Naive thymus-derived CD8-positive, alpha-beta T cell (primary cell): ENCODE results near the gene COL23A1. TPM values are rescaled to one million over a fixed set of nuclear protein-coding genes. Genes with fewer than 3 reads are reported as not detected.
A peak's percentile ranks its signal among the peaks of the same experiment; 100 is the strongest.
"Not testable (repeated sequence)": the region's sequence is repeated elsewhere in the genome, so short reads cannot be mapped to it uniquely, and the experiment has no call there.

Experiments used
- ATAC-seq, 2 donors: fragments of 150-1000 bp; cut with Tn5 transposase in 1 of 2; sonication (Bioruptor Pico), chemical (Tn5 transposase) in 1 of 2; 1 replicate in 1 of 2; 2 replicates in 1 of 2; pipeline ENCODE4 v1.10.0; 2021; ENCODE audit warnings: mild to moderate bottlenecking in 2 of 2, moderate library complexity in 2 of 2
- POLR2A ChIA-PET: fragments of 350-600 bp; sonication (Branson Sonifier 250); formaldehyde crosslinking; loops from one replicate; lab custom pipeline; 2021; ENCODE audit warnings: antibody characterized with exemption; lab: Charles Lee
- DNase-seq, 10 donors: peaks; one replicate each; pipeline versions ENCODE4 v3.0.0 to v3.0.0-alpha.2; 2020 to 2022
- H3K27ac Mint-ChIP-seq, 10 donors: one replicate each; pipeline ENCODE4 v1.8.0; 2020 to 2022; ENCODE audit warnings: mild to moderate bottlenecking in 10 of 10, mixed read lengths in 10 of 10, moderate library complexity in 4 of 10, inconsistent platforms in 1 of 10
- H3K27me3 Mint-ChIP-seq, 5 donors: one replicate each; pipeline ENCODE4 v1.8.0; 2021 to 2022; ENCODE audit warnings: mixed read lengths in 5 of 5
- H3K36me3 Mint-ChIP-seq, 3 donors: one replicate each; pipeline ENCODE4 v1.8.0; 2020 to 2022; ENCODE audit warnings: mixed read lengths in 3 of 3, mild to moderate bottlenecking in 2 of 3, inconsistent platforms in 1 of 3
- H3K4me1 Mint-ChIP-seq, 4 donors: one replicate each; pipeline ENCODE4 v1.8.0; 2021 to 2022; ENCODE audit warnings: mixed read lengths in 4 of 4
- H3K4me3 Mint-ChIP-seq, 10 donors: one replicate each; pipeline ENCODE4 v1.8.0; 2020 to 2022; ENCODE audit warnings: mild to moderate bottlenecking in 10 of 10, mixed read lengths in 10 of 10, moderate library complexity in 6 of 10, inconsistent platforms in 1 of 10
- H3K9me3 Mint-ChIP-seq, 9 donors: one replicate each; pipeline ENCODE4 v1.8.0; 2020 to 2022; ENCODE audit warnings: mixed read lengths in 9 of 9, mild to moderate bottlenecking in 3 of 9, inconsistent platforms in 1 of 9, moderate library complexity in 1 of 9
- polyA plus RNA-seq, 3 donors: library from polyadenylated mRNA; unstranded; fragments of 300-500 nt; fragmentation: Illumina TruSeq; gene quantifications; one replicate each; pipeline ENCODE4 v1.2.3, GENCODE V29; 2021
- total RNA-seq, 8 experiments: library from RNA in 2 of 8; stranded (reverse) in 2 of 8; gene quantifications; one replicate each; pipeline ENCODE4 v1.2.3 and lab custom pipeline; 2021 to 2026

Gene COL23A1
- total and polyA plus RNA-seq, 5 experiments from 2014 or later, result 0.10 to 0.51 (median 0.16) TPM; not detected in 2

GRCh38 chr5:178201927-178202235 is 388.3 kb downstream of the COL23A1 start:
- Mint-ChIP-seq H3K27ac (peak overlapping the region in 2 of 10 donors; percentile 35 to 47), H3K4me1 (peaks cover 14 to 21% (median 17%) of the 10 kb centered on the region in 4 donors), H3K4me3 (peak overlapping the region in 8 of 10 donors; percentile 3 to 47 (median 26)), H3K27me3 (peaks cover 0 to 3% (median 0%) of the 10 kb centered on the region in 5 donors), H3K9me3 (peaks cover 0 to 2% (median 0%) of the 10 kb centered on the region in 9 donors), H3K36me3 (peaks cover 4 to 15% (median 4%) of the 10 kb centered on the region in 3 donors)
- DNase-seq (no peak), ATAC-seq (no peak)
- POLR2A ChIA-PET, result interaction anchor here (2.2 kb wide), 1 partner anchor 31 kb away, joined by 6 read pairs; the partner anchor contains the start of gene PHYKPL

DNA sequence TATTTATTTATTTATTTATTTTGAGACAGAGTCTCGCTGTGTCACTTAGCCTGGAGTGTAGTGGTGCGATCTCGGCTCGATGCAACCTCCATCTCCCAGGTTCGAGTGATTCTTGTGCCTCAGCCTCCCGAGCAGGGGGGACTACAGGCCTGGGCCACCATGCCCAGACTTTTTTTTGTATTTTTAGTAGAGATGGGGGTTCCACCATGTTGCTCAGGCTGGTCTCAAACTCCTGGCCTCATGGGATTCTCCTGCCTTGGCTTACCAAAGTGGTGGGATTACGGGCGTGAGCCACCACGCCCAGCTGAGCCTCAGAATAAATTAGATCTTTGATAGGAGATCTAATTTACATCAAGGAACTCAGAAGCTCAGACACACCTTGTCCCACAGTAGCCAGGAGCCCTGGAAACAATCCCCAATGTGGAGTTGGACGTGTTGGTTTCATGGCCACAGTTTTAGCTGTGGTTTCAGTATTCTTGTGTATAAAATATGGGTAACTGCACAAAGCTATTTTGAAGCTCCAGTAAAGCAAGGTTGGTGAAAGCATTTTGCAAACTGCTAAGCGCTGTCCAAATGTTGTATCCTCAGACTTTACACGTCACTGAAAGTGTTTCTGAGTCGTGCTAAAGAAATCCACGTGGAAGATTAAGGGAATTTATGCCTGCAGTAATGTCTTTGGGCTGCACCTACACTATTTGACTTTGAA is 388.8 kb downstream of the COL23A1 start:
- Mint-ChIP-seq H3K9me3 (peaks cover 0 to 2% (median 0%) of the 10 kb centered on the region in 9 donors), H3K27me3 (peaks cover 0 to 3% (median 0%) of the 10 kb centered on the region in 5 donors), H3K4me3 (peak overlapping the region in 4 of 10 donors; percentile 26 to 42 (median 28)), H3K36me3 (peaks cover 3 to 10% (median 4%) of the 10 kb centered on the region in 3 donors), H3K27ac (peak overlapping the region in 1 of 10 donors; percentile 35), H3K4me1 (peaks cover 11 to 16% (median 12%) of the 10 kb centered on the region in 4 donors)
- DNase-seq (no peak), ATAC-seq (no peak)
- POLR2A ChIA-PET, result interaction anchor here (2.2 kb wide), 1 partner anchor 31 kb away, joined by 6 read pairs; the partner anchor contains the start of gene PHYKPL

- POLR2A ChIA-PET, result no interaction called here
- ATAC-seq (no peak), DNase-seq (no peak)
- Mint-ChIP-seq H3K27ac (peak overlapping the region in 1 of 10 donors; percentile 59), H3K4me3 (no peak overlapping the region), H3K36me3 (peaks cover 0 to 4% (median 2%) of the 10 kb centered on the region in 3 donors), H3K9me3 (peaks cover 0 to 2% (median 0%) of the 10 kb centered on the region in 9 donors), H3K4me1 (peaks cover 2 to 6% (median 4%) of the 10 kb centered on the region in 4 donors), H3K27me3 (peaks cover 0 to 3% (median 0%) of the 10 kb centered on the region in 5 donors)
Observed at GRCh38 chr5:178199581-178200434, 390.4 kb downstream of the COL23A1 start.

GRCh38 chr5:178198706-178199105 is 391.5 kb downstream of the COL23A1 start:
- ATAC-seq (no peak), DNase-seq (no peak)
- Mint-ChIP-seq H3K4me1 (peaks cover 0 to 11% (median 9%) of the 10 kb centered on the region in 4 donors), H3K27me3 (no peaks in the 10 kb centered on the region), H3K9me3 (no peaks in the 10 kb centered on the region), H3K4me3 (no peak overlapping the region), H3K27ac (no peak overlapping the region), H3K36me3 (no peaks in the 10 kb centered on the region)
- POLR2A ChIA-PET, result interaction anchor here (0.7 kb wide), 1 partner anchor 16 kb away, joined by 3 read pairs; no protein-coding TSS in a partner anchor

DNA sequence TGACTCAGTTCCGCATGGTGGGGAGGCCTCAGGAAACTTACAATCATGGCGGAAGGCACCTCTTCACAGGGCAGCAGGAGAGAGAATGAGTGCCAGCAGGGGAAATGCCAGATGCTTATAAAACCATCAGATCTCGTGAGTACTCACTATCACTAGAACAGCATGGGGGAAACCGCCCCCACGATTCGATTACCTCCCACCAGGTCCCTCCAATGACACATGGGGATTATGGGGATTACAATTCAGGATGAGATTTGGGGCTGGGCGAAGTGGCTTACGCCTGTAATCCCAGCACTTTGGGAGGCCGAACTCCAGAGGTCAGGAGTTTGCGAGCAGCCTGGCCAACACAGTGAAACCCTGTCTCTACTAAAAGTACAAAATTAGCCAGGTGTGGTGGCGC is 392.0 kb downstream of the COL23A1 start:
- ATAC-seq, H3K36me3 Mint-ChIP-seq, H3K27me3 Mint-ChIP-seq, H3K27ac Mint-ChIP-seq, H3K4me3 Mint-ChIP-seq, H3K9me3 Mint-ChIP-seq, DNase-seq: not testable (repeated sequence)
- H3K4me1 Mint-ChIP-seq, result peaks cover 4 to 16% (median 14%) of the 10 kb centered on the region in 4 donors
- POLR2A ChIA-PET, result interaction anchor here (0.7 kb wide), 1 partner anchor 16 kb away, joined by 3 read pairs; no protein-coding TSS in a partner anchor

GRCh38 chr5:178196986-178197385 is 393.2 kb downstream of the COL23A1 start:
- Mint-ChIP-seq H3K9me3 (peaks cover 0 to 2% (median 0%) of the 10 kb centered on the region in 9 donors), H3K27me3 (peaks cover 0 to 9% (median 3%) of the 10 kb centered on the region in 5 donors), H3K36me3 (peaks cover 0 to 2% (median 0%) of the 10 kb centered on the region in 3 donors), H3K27ac (no peak overlapping the region), H3K4me3 (no peak overlapping the region), H3K4me1 (peaks cover 6 to 21% (median 17%) of the 10 kb centered on the region in 4 donors)
- POLR2A ChIA-PET, result no interaction called here
- DNase-seq (no peak), ATAC-seq (no peak)

DNA sequence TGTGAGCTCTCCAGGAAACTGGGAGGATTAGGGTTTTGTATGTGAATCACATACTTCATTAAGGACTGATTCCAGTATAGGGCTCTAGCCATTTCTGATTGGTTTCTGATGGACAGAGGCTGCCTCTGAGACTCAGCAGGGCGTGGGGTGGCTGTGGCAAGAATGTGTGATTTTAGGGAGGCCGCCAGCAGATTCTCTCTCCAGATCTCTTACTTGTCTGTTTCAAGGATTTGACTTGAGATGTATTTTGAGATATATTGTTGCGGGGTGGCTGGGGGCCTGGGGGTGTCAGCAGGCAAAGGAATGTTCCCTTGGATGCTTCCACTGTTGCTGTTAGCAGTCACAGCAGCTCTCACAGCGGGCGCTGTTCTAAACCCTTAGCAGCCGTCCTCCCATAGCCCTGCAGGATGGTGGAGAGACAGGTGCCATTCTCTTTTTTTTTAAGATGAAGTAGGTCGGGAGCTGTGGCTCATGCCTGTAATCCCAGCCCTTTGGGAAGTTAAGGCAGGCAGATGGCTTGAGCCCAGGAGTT is 393.8 kb downstream of the COL23A1 start:
- Mint-ChIP-seq H3K4me1 (peaks cover 6 to 21% (median 17%) of the 10 kb centered on the region in 4 donors), H3K36me3 (peaks cover 0 to 2% (median 0%) of the 10 kb centered on the region in 3 donors), H3K27ac (no peak overlapping the region), H3K9me3 (peaks cover 0 to 2% (median 0%) of the 10 kb centered on the region in 9 donors), H3K27me3 (peaks cover 0 to 9% (median 3%) of the 10 kb centered on the region in 5 donors), H3K4me3 (no peak overlapping the region)
- ATAC-seq, result no peak
- POLR2A ChIA-PET, result interaction anchor here (1.8 kb wide), 1 partner anchor 8 kb away, joined by 9 read pairs; the partner anchor contains the start of gene HNRNPAB
- DNase-seq, result no peak

- ATAC-seq, result no peak
- Mint-ChIP-seq H3K4me3 (no peak overlapping the region), H3K27ac (peak overlapping the region in 1 of 10 donors; percentile 36), H3K4me1 (peaks cover 6 to 21% (median 17%) of the 10 kb centered on the region in 4 donors), H3K36me3 (peaks cover 0 to 2% (median 0%) of the 10 kb centered on the region in 3 donors), H3K27me3 (peaks cover 0 to 9% (median 4%) of the 10 kb centered on the region in 5 donors), H3K9me3 (peaks cover 0 to 2% (median 0%) of the 10 kb centered on the region in 9 donors)
- no peak for DNase-seq
- POLR2A ChIA-PET, result no interaction called here
Observed at GRCh38 chr5:178194026-178194425, 396.2 kb downstream of the COL23A1 start.

GRCh38 chr5:178193251-178193809 is 396.9 kb downstream of the COL23A1 start:
- Mint-ChIP-seq H3K27ac (peak overlapping the region in 4 of 10 donors; percentile 57 to 81 (median 66)), H3K36me3 (peaks cover 0 to 2% (median 0%) of the 10 kb centered on the region in 3 donors), H3K4me1 (peaks cover 7 to 21% (median 17%) of the 10 kb centered on the region in 4 donors), H3K27me3 (peaks cover 7 to 10% (median 9%) of the 10 kb centered on the region in 5 donors), H3K9me3 (peaks cover 0 to 2% (median 0%) of the 10 kb centered on the region in 9 donors), H3K4me3 (peak overlapping the region in 4 of 10 donors; percentile 23 to 78 (median 56))
- ATAC-seq (no peak), DNase-seq (no peak)
- POLR2A ChIA-PET, result interaction anchor here (0.7 kb wide), 1 partner anchor 103 kb away, joined by 8 read pairs; no protein-coding TSS in a partner anchor

- POLR2A ChIA-PET, result interaction anchor here (0.5 to 0.7 kb wide), 2 partner anchors 102 to 247 kb away, joined by 4 to 8 read pairs; no protein-coding TSS in a partner anchor
- H3K27ac Mint-ChIP-seq, result no peak overlapping the region
- H3K4me3 Mint-ChIP-seq, result no peak overlapping the region
Observed at GRCh38 chr5:178192787-178193186, 397.4 kb downstream of the COL23A1 start.

DNA sequence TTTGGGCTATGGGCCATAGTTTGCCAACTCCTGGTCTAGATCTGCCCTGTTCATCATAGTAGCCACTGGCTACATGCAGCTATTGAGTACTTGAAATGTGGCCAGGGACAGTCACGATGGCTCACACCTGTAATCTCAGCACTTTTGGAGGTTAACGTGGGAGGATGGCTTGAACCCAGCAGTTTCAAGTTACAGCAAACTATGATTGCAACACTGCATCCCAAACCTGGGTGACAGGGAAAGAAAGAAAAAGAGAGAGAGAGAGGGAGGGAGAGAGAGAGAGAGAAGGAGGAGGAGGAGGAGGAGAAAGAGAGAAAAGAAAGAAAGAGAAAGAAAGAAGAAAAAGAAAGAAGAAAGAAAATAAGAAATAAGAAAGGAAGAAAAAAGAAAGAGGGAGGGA is 397.9 kb downstream of the COL23A1 start:
- POLR2A ChIA-PET, result interaction anchor here (0.5 kb wide), 1 partner anchor 246 kb away, joined by 4 read pairs; no protein-coding TSS in a partner anchor

More at GRCh38 chr5:178192787-178193186, 397.4 kb downstream of the COL23A1 start:
- Mint-ChIP-seq H3K9me3 (peaks cover 0 to 2% (median 0%) of the 10 kb centered on the region in 9 donors), H3K4me1 (peaks cover 8 to 21% (median 17%) of the 10 kb centered on the region in 4 donors), H3K27me3 (peaks cover 8 to 11% (median 10%) of the 10 kb centered on the region in 5 donors), H3K36me3 (peaks cover 0 to 2% (median 0%) of the 10 kb centered on the region in 3 donors)
- ATAC-seq (no peak), DNase-seq (no peak)

More for the DNA sequence above, 397.9 kb downstream of the COL23A1 start:
- H3K4me3 Mint-ChIP-seq, result no peak overlapping the region
- peaks cover 8 to 11% (median 10%) of the 10 kb centered on the region in 5 donors for H3K27me3 Mint-ChIP-seq
- no peak for ATAC-seq
- H3K27ac Mint-ChIP-seq, result peak overlapping the region in 1 of 10 donors; percentile 78
- H3K9me3 Mint-ChIP-seq, result peaks cover 0 to 2% (median 0%) of the 10 kb centered on the region in 9 donors
- peaks cover 0 to 2% (median 0%) of the 10 kb centered on the region in 3 donors for H3K36me3 Mint-ChIP-seq
- H3K4me1 Mint-ChIP-seq, result peaks cover 8 to 21% (median 17%) of the 10 kb centered on the region in 4 donors
- DNase-seq, result no peak
